OCI-LY1 (cell line): ENCODE results near the gene TUBGCP5.

Experiments used
- CTCF ChIP-seq: fragments of 200-600 bp; sonication (generic), shearing (Covaris generic); IDR thresholded peaks from 2 replicates; pipeline ENCODE4 v1.5.1; 2017; ENCODE audit warnings: mild to moderate bottlenecking, antibody characterized with exemption, low read length, moderate library complexity, mixed read lengths
- EZH2 ChIP-seq: fragments of 200-600 bp; sonication (generic), shearing (Covaris generic); IDR thresholded peaks from 2 replicates; pipeline ENCODE4 v1.8.0; 2017; ENCODE audit warnings: borderline replicate concordance, mixed run types, mild to moderate bottlenecking, antibody characterized with exemption, low read length, moderate library complexity, mixed read lengths

DNA sequence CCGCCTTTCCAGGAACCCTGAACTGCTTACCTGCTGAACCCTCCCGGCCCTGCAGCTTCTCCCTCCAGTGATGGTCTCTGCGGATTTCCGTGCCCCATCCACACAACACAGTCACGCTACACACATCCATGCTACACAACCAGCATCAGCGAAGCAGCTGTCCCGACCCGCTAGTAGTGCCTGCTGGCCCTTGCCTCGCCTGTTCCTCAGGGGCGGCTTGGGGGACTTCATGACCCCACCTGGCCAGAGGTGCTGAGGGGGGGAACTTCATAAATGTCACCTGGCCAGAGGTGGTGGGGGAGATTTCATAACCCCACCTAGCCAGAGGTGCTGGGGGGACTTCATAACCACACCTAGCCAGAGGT is 530 bp upstream of the TUBGCP5 start:
- TF ChIP-seq EZH2 (no peak), CTCF (no peak)
